SK-N-DZ (cell line): ENCODE results near the gene RREB1.

ENCODE experiments used
- DNase-seq: peaks from one replicate; pipeline ENCODE4 v3.0.0-alpha.2; 2015; ENCODE audit warnings: low spot score

The RREB1 gene

GRCh38 chr6:7193122-7193521 is 85.4 kb downstream of the RREB1 start:
- no peak for DNase-seq

- no peak for DNase-seq
Observed at GRCh38 chr6:7194657-7195056, 86.9 kb downstream of the RREB1 start.

- no peak for DNase-seq
Observed at GRCh38 chr6:7195339-7196018, 87.7 kb downstream of the RREB1 start.

- DNase-seq: no peak
Observed at GRCh38 chr6:7196019-7196402, 88.2 kb downstream of the RREB1 start.

DNA sequence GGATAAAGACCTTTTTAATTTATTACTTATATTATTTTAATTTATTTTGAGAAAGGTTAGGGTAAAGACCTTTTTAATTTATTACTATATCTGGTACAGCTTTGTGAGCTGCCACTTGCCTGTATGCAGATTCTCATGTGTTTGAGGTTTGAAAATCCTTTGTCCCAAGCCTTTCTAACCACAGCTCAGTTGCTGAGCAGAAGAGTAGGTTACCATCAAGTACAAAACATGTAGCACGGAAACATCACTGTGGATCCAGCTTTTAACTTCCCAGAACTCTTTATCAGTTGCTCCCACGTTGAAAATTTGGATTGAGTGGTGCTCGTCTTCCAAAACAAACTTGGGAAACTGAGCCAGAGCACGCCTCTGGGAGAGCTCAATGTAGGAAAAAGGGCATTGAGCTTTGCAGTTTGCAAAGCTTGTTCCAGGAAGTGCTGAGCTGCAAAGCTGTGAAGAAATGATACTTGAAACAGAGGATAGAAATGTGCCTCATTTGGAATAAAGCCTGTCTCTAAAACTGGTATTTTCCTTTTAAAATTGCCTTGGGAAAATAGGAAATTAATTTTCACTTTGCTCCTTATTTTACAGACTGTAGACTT is 89.0 kb downstream of the RREB1 start:
- no peak for DNase-seq

GRCh38 chr6:7197747-7198146 is 90.0 kb downstream of the RREB1 start:
- no peak for DNase-seq

- no peak for DNase-seq
Observed at GRCh38 chr6:7198833-7199800, 91.4 kb downstream of the RREB1 start.

DNA sequence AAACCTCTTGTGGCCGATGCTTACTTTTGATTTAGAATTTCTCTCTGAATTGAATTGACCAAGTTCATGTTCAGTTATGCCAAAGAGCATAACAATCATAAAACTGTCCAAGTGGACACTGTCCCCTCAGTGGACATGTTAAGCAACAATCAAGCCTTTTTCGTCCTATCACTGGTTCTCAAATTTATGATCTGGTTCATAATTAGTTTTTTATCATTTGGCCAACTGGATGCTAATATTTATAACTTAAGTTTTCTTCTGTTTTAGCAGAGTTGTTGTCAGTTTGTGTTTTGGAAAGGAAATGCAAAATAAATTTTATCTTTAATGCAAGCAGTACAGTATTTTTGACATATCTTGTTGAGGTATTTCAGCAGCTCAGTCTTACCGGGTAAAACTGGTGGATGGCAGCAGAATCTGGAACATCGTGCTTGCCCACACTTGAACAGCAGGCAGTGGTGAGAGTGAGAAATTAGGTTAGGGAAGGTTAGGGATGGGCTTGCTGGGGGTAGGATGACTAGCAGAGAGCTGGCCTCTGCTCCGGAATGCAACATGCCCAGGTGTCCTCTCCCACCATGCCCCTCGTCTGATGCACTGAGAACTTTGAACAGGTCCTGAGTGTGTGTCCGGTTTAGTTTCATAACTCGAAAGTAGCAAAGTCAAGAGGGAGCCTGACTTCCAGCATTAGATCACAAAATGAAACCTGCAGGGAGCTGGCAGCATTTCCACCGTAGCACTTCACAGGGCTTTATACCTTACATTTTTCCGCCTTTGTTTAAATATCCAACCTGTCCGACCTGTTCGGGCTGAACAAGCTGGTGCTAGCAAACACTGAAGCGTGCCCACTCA is 93.1 kb downstream of the RREB1 start:
- DNase-seq: no peak

- DNase-seq: no peak
Observed at GRCh38 chr6:7201444-7201731, 93.6 kb downstream of the RREB1 start.

GRCh38 chr6:7201732-7202541 is 94.2 kb downstream of the RREB1 start:
- no peak for DNase-seq

DNA sequence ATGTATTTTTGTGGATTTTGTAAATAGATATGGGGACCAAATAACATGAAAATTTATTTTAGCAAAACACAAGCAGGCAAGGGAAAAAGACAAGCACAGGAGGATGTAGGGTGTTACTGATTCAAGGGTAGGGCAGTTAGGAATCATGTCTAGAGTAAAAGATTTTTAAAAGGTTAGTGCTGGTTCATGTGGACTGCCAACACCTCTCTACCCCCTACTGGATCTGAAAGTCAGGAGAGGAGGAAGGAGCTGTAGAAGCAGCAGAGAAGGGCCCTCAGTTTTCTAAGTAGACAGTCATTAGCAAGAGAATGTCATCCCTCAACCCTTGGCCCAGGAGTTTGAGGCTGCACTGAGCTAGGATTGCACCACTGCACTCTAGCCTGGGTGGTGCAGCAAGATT is 95.2 kb downstream of the RREB1 start:
- no peak for DNase-seq

- no peak for DNase-seq
Observed at GRCh38 chr6:7203939-7204338, 96.2 kb downstream of the RREB1 start.

GRCh38 chr6:7204726-7205125 is 97.0 kb downstream of the RREB1 start:
- DNase-seq: no peak

DNA sequence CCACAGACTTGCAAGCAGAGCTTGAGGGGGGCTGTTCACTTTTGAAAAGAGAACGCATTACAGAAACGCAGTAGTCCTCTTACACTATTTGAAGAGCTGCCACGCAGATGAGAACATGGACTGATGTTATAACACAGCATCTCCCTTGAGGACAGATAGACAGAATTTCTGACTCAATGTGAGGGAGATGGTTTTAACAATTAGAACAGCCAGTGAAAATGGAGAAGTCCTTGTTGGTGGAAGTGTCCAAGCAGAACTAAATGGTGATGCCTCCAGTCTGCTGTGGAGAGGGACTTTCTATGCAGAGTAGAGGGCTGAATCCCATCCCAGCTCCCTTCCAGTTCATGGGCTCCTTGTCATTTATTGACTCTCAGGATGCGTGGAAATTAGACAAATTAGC is 100.0 kb downstream of the RREB1 start:
- DNase-seq: no peak

DNA sequence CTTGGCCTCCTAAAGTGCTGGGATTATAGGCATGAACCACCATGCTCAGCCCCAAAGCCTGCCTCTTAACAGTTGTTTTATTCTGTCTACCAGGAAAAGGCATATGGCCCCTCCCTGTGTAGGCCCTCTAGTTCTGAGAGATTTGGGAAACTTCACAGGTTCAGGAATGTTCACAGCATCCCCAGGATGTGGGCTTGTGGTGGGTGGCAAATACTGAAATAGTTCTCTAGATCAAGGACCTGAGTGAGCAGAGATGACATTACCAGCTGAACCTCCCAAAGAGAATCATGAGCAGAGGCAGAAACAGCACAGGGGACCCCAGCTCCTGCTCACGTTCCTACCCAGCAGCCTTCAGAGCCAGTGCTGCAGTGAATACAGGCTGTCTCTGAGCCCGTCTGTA is 105.7 kb downstream of the RREB1 start:
- DNase-seq: no peak

GRCh38 chr6:7214468-7214867 is 106.7 kb downstream of the RREB1 start:
- no peak for DNase-seq

DNA sequence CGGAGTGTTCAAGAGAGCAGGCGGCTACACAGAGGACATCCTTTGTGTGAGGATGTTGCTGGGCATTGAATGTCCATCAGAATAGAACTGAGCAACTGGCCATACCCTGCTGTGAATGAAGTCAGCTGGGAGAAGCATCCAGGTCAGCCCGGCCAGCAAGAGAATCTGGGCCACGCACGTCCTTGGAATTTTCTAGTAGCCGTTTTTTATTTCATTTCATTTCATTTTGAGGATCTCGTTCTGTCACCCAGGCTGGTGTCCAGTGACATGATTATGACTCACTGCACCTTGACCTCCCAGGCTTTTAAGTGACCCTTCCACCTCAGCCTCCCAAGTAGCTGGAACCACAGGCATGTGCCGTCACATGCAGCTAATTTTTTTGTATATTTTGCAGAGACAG is 107.4 kb downstream of the RREB1 start:
- no peak for DNase-seq

GRCh38 chr6:7215798-7216231 is 108.1 kb downstream of the RREB1 start:
- no peak for DNase-seq

DNA sequence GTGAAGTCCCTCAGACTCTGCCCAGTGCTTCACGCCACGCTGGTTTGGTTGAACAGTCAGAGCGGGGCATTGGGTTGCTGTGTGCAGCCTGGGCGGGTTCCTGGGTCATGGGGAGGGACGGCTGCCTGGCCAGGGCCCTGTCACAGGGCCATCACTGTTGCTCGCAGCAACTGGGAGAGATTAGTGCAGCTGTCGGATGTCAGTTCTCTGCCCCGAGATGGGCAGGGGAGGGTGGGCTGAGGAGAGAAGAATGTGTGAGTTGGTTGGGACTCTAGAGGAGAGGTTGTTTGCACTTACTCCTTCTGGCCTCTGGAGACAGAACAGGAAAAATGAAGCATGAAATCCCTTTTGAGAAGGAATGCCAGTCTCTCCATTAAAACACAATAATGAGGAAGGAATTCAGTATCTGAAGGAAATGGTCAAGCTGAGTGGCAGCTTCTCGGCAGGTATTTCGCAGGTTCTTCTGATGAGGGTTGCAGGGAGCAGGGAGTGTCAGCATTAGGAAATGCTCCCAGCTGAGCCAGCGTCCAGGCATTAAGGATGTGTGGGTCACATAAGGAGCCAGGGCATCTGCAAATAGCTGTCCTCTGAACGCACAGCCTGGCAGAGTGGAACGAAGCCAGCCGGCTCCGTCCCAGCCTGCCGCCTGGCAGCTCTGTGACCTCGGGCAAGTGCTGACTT is 109.3 kb downstream of the RREB1 start:
- DNase-seq: no peak

DNA sequence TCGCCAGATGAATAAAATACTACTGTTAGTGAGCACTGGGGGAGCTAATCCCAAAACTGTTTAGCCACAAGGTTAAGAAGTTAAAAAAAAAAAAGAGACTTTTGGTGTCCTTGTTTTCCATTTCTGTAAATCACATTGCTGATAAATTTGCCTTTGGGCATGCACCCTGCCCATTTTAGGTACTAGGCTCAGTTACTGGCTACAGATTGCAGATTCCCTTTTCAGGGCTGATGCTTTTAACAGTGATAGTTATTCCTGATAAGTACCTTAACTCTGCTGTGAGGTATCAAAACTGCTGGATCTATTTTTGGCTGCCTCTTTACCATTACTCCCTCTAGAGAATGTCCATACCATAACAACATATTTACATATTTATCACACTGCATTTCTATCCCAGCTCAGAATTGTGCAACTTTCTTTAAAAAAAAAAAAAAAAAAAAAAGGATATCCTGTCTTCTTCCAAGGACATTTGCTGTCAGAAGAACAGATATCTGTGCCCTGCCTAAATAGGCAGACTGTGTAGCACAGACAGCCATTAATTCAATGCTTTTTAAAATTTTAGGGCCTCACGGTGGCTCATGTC is 110.7 kb downstream of the RREB1 start:
- no peak for DNase-seq
